ENCODE data around the gene GRID1. TPM values are rescaled to one million over a fixed set of nuclear protein-coding genes. Genes with fewer than 3 reads are reported as not detected.

Gene GRID1
- total RNA-seq, 1 experiment from 2014 or later = 0.07 TPM

DNA sequence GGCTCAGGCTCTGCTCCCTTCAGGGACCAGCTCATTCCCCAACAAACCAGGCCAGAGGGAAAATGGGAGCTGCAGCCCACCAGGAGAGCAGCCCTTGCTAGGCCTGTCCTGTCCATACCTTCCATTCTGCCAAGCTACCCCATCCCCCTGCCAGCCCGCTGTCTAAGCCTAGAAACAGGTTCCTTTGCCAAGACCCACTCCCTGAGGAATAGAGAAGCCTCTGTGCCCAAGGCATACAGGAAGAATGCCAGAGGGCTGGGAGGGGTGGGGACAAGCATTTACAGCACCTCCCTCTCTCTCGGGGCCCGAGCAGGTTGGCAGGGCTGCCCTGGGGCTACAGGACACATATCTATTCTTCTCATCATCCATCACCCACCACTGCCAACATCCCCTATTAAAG is 178.3 kb downstream of the GRID1 start:
- Histone ChIP-seq H3K9me2 (replicated peaks; ENCODE audit: insufficient read depth, low read length) (no peaks in the 10 kb centered on the region), H3K27ac (ENCODE audit: low read length) (no peak overlapping the region), H3K4me3 (ENCODE audit: low read length) (no peak overlapping the region), H3K36me3 (ENCODE audit: insufficient read depth, low read length) (no peaks in the 10 kb centered on the region), H3K79me2 (ENCODE audit: low read length) (no peaks in the 10 kb centered on the region), H3K4me2 (ENCODE audit: low read depth, low read length, poor library complexity, severe bottlenecking) (no peak overlapping the region), H3K9me3 (ENCODE audit: low read length) (no peaks in the 10 kb centered on the region), H4K20me1 (ENCODE audit: insufficient read depth, low read depth, low read length) (no peaks in the 10 kb centered on the region), H2AFZ (ENCODE audit: low read length) (no peak overlapping the region), H3K4me1 (ENCODE audit: low read length) (no peaks in the 10 kb centered on the region), H3K9ac (ENCODE audit: low read length) (no peak overlapping the region), H3K27me3 (ENCODE audit: low read length) (no peaks in the 10 kb centered on the region)
- DNase-seq = no peak

DNA sequence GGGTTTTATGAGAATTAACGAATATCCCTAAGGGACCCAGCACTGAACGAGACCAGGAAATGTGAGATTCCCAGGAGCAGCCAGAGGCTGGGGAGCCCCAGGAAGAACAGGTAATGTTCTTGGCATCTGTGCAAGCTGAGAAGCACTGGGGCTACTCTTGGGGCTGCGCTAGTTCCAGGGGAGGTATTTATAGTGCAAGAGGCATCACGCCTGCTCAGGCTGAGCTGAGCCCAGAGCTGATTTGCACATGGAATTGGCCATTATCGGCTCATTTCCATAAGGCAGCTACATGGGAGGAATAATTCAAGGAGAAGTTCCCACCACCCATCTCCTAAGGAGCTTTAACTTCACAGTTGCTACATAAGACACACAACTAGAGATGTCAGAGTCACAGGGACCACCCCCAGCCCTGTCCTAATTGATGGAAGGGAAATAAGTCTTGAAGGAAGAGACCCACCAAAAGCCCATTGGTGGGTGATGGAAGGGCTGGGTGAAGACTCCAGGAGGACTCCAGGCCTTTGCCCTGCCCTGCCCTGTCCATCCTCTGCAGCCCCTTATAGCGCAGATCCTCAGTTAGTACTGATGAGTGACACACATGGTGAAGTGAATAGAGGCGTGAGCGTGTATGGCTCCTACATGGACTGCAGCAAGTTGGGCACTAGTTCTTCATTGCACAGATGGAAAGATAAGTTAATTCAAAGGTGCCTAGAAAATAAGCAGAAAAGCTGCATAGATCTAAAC is 178.9 kb downstream of the GRID1 start:
- Histone ChIP-seq H2AFZ (ENCODE audit: low read length) (no peak overlapping the region), H3K4me2 (ENCODE audit: low read depth, low read length, poor library complexity, severe bottlenecking) (no peak overlapping the region), H3K27me3 (ENCODE audit: low read length) (no peaks in the 10 kb centered on the region), H3K4me1 (ENCODE audit: low read length) (no peaks in the 10 kb centered on the region), H3K27ac (ENCODE audit: low read length) (no peak overlapping the region), H3K79me2 (ENCODE audit: low read length) (no peaks in the 10 kb centered on the region), H3K9me2 (replicated peaks; ENCODE audit: insufficient read depth, low read length) (no peaks in the 10 kb centered on the region), H3K9ac (ENCODE audit: low read length) (no peak overlapping the region), H3K4me3 (ENCODE audit: low read length) (no peak overlapping the region), H3K9me3 (ENCODE audit: low read length) (no peaks in the 10 kb centered on the region), H4K20me1 (ENCODE audit: insufficient read depth, low read depth, low read length) (no peaks in the 10 kb centered on the region), H3K36me3 (ENCODE audit: insufficient read depth, low read length) (no peaks in the 10 kb centered on the region)
- DNase-seq = no peak

DNA sequence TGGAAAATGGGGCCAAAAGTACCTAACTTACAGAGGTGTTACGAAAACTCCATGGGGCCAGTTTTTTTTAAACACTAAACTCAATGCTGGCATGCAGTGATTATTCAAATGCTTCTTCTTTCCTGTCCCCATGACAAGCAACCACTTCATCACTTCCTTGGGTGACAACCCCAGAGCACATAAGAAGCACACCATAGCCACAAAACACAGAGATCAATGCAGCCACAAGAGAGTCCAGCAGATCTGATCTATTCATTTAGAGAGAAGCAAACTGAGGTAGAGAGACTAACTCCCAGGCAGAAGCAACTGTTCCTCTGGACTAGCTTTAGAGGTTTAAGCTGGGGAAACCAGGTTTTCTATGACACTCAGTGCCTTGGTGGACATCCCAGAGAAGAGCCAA is 180.0 kb downstream of the GRID1 start:
- Histone ChIP-seq H3K4me3 (ENCODE audit: low read length) (no peak overlapping the region), H3K9me3 (ENCODE audit: low read length) (no peaks in the 10 kb centered on the region), H3K79me2 (ENCODE audit: low read length) (no peaks in the 10 kb centered on the region), H3K36me3 (ENCODE audit: insufficient read depth, low read length) (no peaks in the 10 kb centered on the region), H4K20me1 (ENCODE audit: insufficient read depth, low read depth, low read length) (no peaks in the 10 kb centered on the region), H3K9ac (ENCODE audit: low read length) (no peak overlapping the region), H3K27ac (ENCODE audit: low read length) (no peak overlapping the region), H3K9me2 (replicated peaks; ENCODE audit: insufficient read depth, low read length) (no peaks in the 10 kb centered on the region), H3K4me2 (ENCODE audit: low read depth, low read length, poor library complexity, severe bottlenecking) (no peak overlapping the region), H2AFZ (ENCODE audit: low read length) (no peak overlapping the region), H3K27me3 (ENCODE audit: low read length) (no peaks in the 10 kb centered on the region), H3K4me1 (ENCODE audit: low read length) (no peaks in the 10 kb centered on the region)
- no peak for DNase-seq

DNA sequence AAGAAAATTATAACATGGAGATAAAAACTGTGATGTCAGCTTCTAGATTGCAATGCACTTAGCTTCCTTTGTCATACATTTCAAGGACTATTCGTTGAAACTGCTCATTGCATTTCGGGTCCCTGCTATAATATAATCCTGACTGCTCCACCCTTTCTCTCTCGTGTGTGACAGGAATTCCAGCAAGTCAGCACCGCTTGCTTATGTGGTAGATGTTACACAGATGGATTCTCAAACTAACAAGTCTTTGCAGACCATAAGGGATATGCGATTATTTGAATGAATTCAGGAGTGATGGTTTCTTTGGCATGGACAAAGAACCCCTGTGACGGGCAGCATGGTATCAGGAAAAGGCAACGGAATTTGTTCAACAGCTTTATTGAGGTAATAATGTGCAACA is 184.0 kb downstream of the GRID1 start:
- H3K4me2 ChIP-seq (ENCODE audit: low read depth, low read length, poor library complexity, severe bottlenecking) = no peak overlapping the region
- no peak overlapping the region for H3K4me3 ChIP-seq (ENCODE audit: low read length)
- H3K9me3 ChIP-seq (ENCODE audit: low read length) = no peaks in the 10 kb centered on the region
- H3K9ac ChIP-seq (ENCODE audit: low read length) = no peak overlapping the region
- H3K79me2 ChIP-seq (ENCODE audit: low read length) = no peaks in the 10 kb centered on the region
- no peaks in the 10 kb centered on the region for H3K27me3 ChIP-seq (ENCODE audit: low read length)
- no peak overlapping the region for H2AFZ ChIP-seq (ENCODE audit: low read length)
- H3K9me2 ChIP-seq (replicated peaks; ENCODE audit: insufficient read depth, low read length) = no peaks in the 10 kb centered on the region
- DNase-seq = no peak
- H4K20me1 ChIP-seq (ENCODE audit: insufficient read depth, low read depth, low read length) = no peaks in the 10 kb centered on the region
- no peaks in the 10 kb centered on the region for H3K4me1 ChIP-seq (ENCODE audit: low read length)
- H3K36me3 ChIP-seq (ENCODE audit: insufficient read depth, low read length) = no peaks in the 10 kb centered on the region
- no peak overlapping the region for H3K27ac ChIP-seq (ENCODE audit: low read length)

- DNase-seq = no peak
- Histone ChIP-seq H3K27me3 (ENCODE audit: low read length) (no peaks in the 10 kb centered on the region), H3K27ac (ENCODE audit: low read length) (no peak overlapping the region), H2AFZ (ENCODE audit: low read length) (no peak overlapping the region), H3K4me1 (ENCODE audit: low read length) (no peaks in the 10 kb centered on the region), H3K9ac (ENCODE audit: low read length) (no peak overlapping the region), H3K9me3 (ENCODE audit: low read length) (no peaks in the 10 kb centered on the region), H3K4me2 (ENCODE audit: low read depth, low read length, poor library complexity, severe bottlenecking) (no peak overlapping the region), H4K20me1 (ENCODE audit: insufficient read depth, low read depth, low read length) (no peaks in the 10 kb centered on the region), H3K9me2 (replicated peaks; ENCODE audit: insufficient read depth, low read length) (no peaks in the 10 kb centered on the region), H3K4me3 (ENCODE audit: low read length) (no peak overlapping the region), H3K79me2 (ENCODE audit: low read length) (no peaks in the 10 kb centered on the region), H3K36me3 (ENCODE audit: insufficient read depth, low read length) (no peaks in the 10 kb centered on the region)
Measured at GRCh38 chr10:86182150-86182549, 184.4 kb downstream of the GRID1 start.

GRCh38 chr10:86180861-86181260 is 185.7 kb downstream of the GRID1 start:
- Histone ChIP-seq H3K27me3 (ENCODE audit: low read length) (no peaks in the 10 kb centered on the region), H3K9me2 (replicated peaks; ENCODE audit: insufficient read depth, low read length) (no peaks in the 10 kb centered on the region), H4K20me1 (ENCODE audit: insufficient read depth, low read depth, low read length) (no peaks in the 10 kb centered on the region), H3K9me3 (ENCODE audit: low read length) (no peaks in the 10 kb centered on the region), H3K27ac (ENCODE audit: low read length) (no peak overlapping the region), H3K4me2 (ENCODE audit: low read depth, low read length, poor library complexity, severe bottlenecking) (no peak overlapping the region), H2AFZ (ENCODE audit: low read length) (no peak overlapping the region), H3K4me1 (ENCODE audit: low read length) (no peaks in the 10 kb centered on the region), H3K9ac (ENCODE audit: low read length) (no peak overlapping the region), H3K79me2 (ENCODE audit: low read length) (no peaks in the 10 kb centered on the region), H3K4me3 (ENCODE audit: low read length) (no peak overlapping the region), H3K36me3 (ENCODE audit: insufficient read depth, low read length) (no peaks in the 10 kb centered on the region)
- DNase-seq = no peak

GRCh38 chr10:86179961-86180360 is 186.6 kb downstream of the GRID1 start:
- no peaks in the 10 kb centered on the region for H3K4me1 ChIP-seq (ENCODE audit: low read length)
- H3K36me3 ChIP-seq (ENCODE audit: insufficient read depth, low read length) = no peaks in the 10 kb centered on the region

DNA sequence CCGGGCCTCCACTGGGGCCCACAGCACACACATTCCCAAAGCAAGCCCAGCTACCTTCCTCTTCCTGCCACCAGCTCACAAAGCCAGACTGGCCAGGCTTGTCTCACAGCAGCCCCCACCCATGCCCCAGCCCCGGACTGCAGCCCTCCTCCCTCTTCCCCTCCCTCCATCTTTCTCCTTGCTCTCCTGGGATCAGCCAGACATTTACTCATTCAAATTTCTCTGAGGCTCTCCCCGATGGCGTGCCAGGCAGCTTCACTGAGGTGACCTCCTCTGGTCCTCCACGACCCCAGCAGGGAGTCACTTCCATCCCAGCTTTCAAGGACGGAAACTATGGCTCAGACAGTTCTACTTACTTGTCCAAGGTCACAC is 187.5 kb downstream of the GRID1 start:
- DNase-seq = no peak
- Histone ChIP-seq H3K4me3 (ENCODE audit: low read length) (no peak overlapping the region), H3K9me2 (replicated peaks; ENCODE audit: insufficient read depth, low read length) (no peaks in the 10 kb centered on the region), H3K4me1 (ENCODE audit: low read length) (no peaks in the 10 kb centered on the region), H3K27me3 (ENCODE audit: low read length) (no peaks in the 10 kb centered on the region), H3K4me2 (ENCODE audit: low read depth, low read length, poor library complexity, severe bottlenecking) (no peak overlapping the region), H3K9ac (ENCODE audit: low read length) (no peak overlapping the region), H3K36me3 (ENCODE audit: insufficient read depth, low read length) (no peaks in the 10 kb centered on the region), H3K9me3 (ENCODE audit: low read length) (no peaks in the 10 kb centered on the region), H3K27ac (ENCODE audit: low read length) (no peak overlapping the region), H2AFZ (ENCODE audit: low read length) (no peak overlapping the region), H4K20me1 (ENCODE audit: insufficient read depth, low read depth, low read length) (no peaks in the 10 kb centered on the region), H3K79me2 (ENCODE audit: low read length) (no peaks in the 10 kb centered on the region)

More at GRCh38 chr10:86179961-86180360, 186.6 kb downstream of the GRID1 start:
- H3K9ac ChIP-seq (ENCODE audit: low read length) = no peak overlapping the region
- H3K27me3 ChIP-seq (ENCODE audit: low read length) = no peaks in the 10 kb centered on the region
- H3K4me3 ChIP-seq (ENCODE audit: low read length) = no peak overlapping the region
- no peaks in the 10 kb centered on the region for H3K9me3 ChIP-seq (ENCODE audit: low read length)
- no peaks in the 10 kb centered on the region for H3K9me2 ChIP-seq (replicated peaks; ENCODE audit: insufficient read depth, low read length)
- H3K4me2 ChIP-seq (ENCODE audit: low read depth, low read length, poor library complexity, severe bottlenecking) = no peak overlapping the region
- H3K27ac ChIP-seq (ENCODE audit: low read length) = no peak overlapping the region
- no peak overlapping the region for H2AFZ ChIP-seq (ENCODE audit: low read length)
- H3K79me2 ChIP-seq (ENCODE audit: low read length) = no peaks in the 10 kb centered on the region
- H4K20me1 ChIP-seq (ENCODE audit: insufficient read depth, low read depth, low read length) = no peaks in the 10 kb centered on the region
- DNase-seq = no peak

Data from Karpas-422 (cell line).